H9 (cell line): Measurements from ENCODE around the gene ATF1. TPM values are rescaled to one million over a fixed set of nuclear protein-coding genes. Genes with fewer than 3 reads are reported as not detected.

Source experiments
- DNase-seq: peaks from one replicate; pipeline ENCODE4 v3.0.0-alpha.2; 2017
- H2AFZ ChIP-seq: one replicate; pipeline ENCODE4 v1.6.1; 2013; ENCODE audit warnings: mild to moderate bottlenecking, low read length, control low read depth, moderate library complexity
- H2AK5ac ChIP-seq: 2 replicates; pipeline ENCODE4 v1.6.1; 2013; ENCODE audit warnings: low read length, control low read depth, mixed read lengths; ENCODE audit not compliant: insufficient read length
- H2BK120ac ChIP-seq: one replicate; pipeline ENCODE4 v1.6.1; 2013; ENCODE audit warnings: low read depth, mild to moderate bottlenecking, low read length, control low read depth, inconsistent platforms; ENCODE audit not compliant: poor library complexity, severe bottlenecking
- H2BK12ac ChIP-seq: 2 replicates; pipeline ENCODE4 v1.6.1; 2013; ENCODE audit warnings: low read length, control low read depth, mixed read lengths, low read depth; ENCODE audit not compliant: insufficient read length
- H2BK15ac ChIP-seq: 2 replicates; pipeline ENCODE4 v1.6.1; 2013; ENCODE audit warnings: low read depth, low read length, control low read depth
- H2BK20ac ChIP-seq: one replicate; pipeline ENCODE4 v1.6.1; 2013; ENCODE audit warnings: low read depth, mild to moderate bottlenecking, low read length, control low read depth, inconsistent platforms; ENCODE audit not compliant: poor library complexity, severe bottlenecking
- H2BK5ac ChIP-seq: 2 replicates; pipeline ENCODE4 v1.6.1; 2013; ENCODE audit warnings: low read length, control low read depth, mixed read lengths; ENCODE audit not compliant: insufficient read length
- H3K14ac ChIP-seq: 2 replicates; pipeline ENCODE4 v1.6.1; 2013; ENCODE audit warnings: low read length, control low read depth; ENCODE audit not compliant: insufficient read depth
- H3K18ac ChIP-seq: 2 replicates; pipeline ENCODE4 v1.6.1; 2013; ENCODE audit warnings: low read depth, mild to moderate bottlenecking, mixed read lengths, low read length, control low read depth; ENCODE audit not compliant: insufficient read length
- H3K23ac ChIP-seq: 2 replicates; pipeline ENCODE4 v1.6.1; 2013; ENCODE audit warnings: low read length, control low read depth, mixed read lengths, low read depth; ENCODE audit not compliant: insufficient read length
- H3K23me2 ChIP-seq: 2 replicates; pipeline ENCODE4 v1.6.1; 2013; ENCODE audit warnings: low read depth, mild to moderate bottlenecking, mixed read lengths, low read length, control low read depth; ENCODE audit not compliant: insufficient read length, poor library complexity, severe bottlenecking
- H3K27ac ChIP-seq: 2 replicates; pipeline ENCODE4 v1.5.1; 2013; ENCODE audit warnings: low read length, control low read depth, mixed read lengths, low read depth; ENCODE audit not compliant: insufficient read length
- H3K27me3 ChIP-seq: 2 replicates; pipeline ENCODE4 v1.6.1; 2013; ENCODE audit warnings: low read length, control low read depth, inconsistent platforms; ENCODE audit not compliant: insufficient read depth
- H3K4ac ChIP-seq: 2 replicates; pipeline ENCODE4 v1.6.1; 2013; ENCODE audit warnings: low read depth, mild to moderate bottlenecking, control low read depth, inconsistent platforms, low read length, moderate library complexity
- H3K4me1 ChIP-seq: 2 replicates; pipeline ENCODE4 v1.6.1; 2013; ENCODE audit warnings: low read length, control low read depth, inconsistent platforms; ENCODE audit not compliant: insufficient read depth
- H3K4me2 ChIP-seq: 2 replicates; pipeline ENCODE4 v1.6.1; 2013; ENCODE audit warnings: low read length, control low read depth, mixed read lengths; ENCODE audit not compliant: insufficient read length, insufficient read depth
- H3K56ac ChIP-seq: 2 replicates; pipeline ENCODE4 v1.6.1; 2013; ENCODE audit warnings: low read depth, mild to moderate bottlenecking, mixed read lengths, low read length, control low read depth; ENCODE audit not compliant: insufficient read length
- H3K79me1 ChIP-seq: 2 replicates; pipeline ENCODE4 v1.6.1; 2013; ENCODE audit warnings: low read depth, mild to moderate bottlenecking, moderate library complexity, low read length, control low read depth, inconsistent platforms; ENCODE audit not compliant: insufficient read depth, poor library complexity, severe bottlenecking
- H3K79me2 ChIP-seq: 2 replicates; pipeline ENCODE4 v1.6.1; 2013; ENCODE audit warnings: low read length, control low read depth, inconsistent platforms; ENCODE audit not compliant: insufficient read depth
- H3K9ac ChIP-seq: 2 replicates; pipeline ENCODE4 v1.6.1; 2013; ENCODE audit warnings: low read length, control low read depth, mixed read lengths; ENCODE audit not compliant: insufficient read length; ENCODE audit errors: extremely low read depth
- H3K9me3 ChIP-seq: one replicate; pipeline ENCODE4 v1.6.1; 2013; ENCODE audit warnings: low read depth, low read length, inconsistent platforms; ENCODE audit not compliant: control insufficient read depth
- H3T11ph ChIP-seq: one replicate; pipeline ENCODE4 v1.6.1; 2013; ENCODE audit warnings: mild to moderate bottlenecking, low read length, control low read depth, inconsistent platforms
- H4K20me1 ChIP-seq: one replicate; pipeline ENCODE4 v1.6.1; 2013; ENCODE audit not compliant: control insufficient read depth, insufficient read length, insufficient read depth
- H4K5ac ChIP-seq: 2 replicates; pipeline ENCODE4 v1.6.1; 2013; ENCODE audit warnings: low read depth, mild to moderate bottlenecking, mixed read lengths, low read length, control low read depth; ENCODE audit not compliant: insufficient read length
- H4K8ac ChIP-seq: replicated peaks from 2 replicates; pipeline ENCODE4 v1.6.1; 2013; ENCODE audit warnings: low read length, control low read depth, mixed read lengths, low read depth; ENCODE audit not compliant: insufficient read length
- H4K91ac ChIP-seq: 2 replicates; pipeline ENCODE4 v1.6.1; 2013; ENCODE audit warnings: low read depth, mild to moderate bottlenecking, moderate library complexity, mixed read lengths, low read length, control low read depth; ENCODE audit not compliant: insufficient read length
- H3K27ac Mint-ChIP-seq, 3 experiments: 2 replicates in 2 of 3; 3 replicates in 1 of 3; pipeline ENCODE4 v1.8.0; 2020 to 2021; ENCODE audit warnings: mixed read lengths in 3 of 3, mild to moderate bottlenecking in 1 of 3, moderate library complexity in 1 of 3
- H3K27me3 Mint-ChIP-seq: 2 replicates; pipeline ENCODE4 v1.8.0; 2021; ENCODE audit warnings: low read depth, mild to moderate bottlenecking, moderate library complexity, mixed read lengths
- H3K36me3 Mint-ChIP-seq, 3 experiments: 2 replicates in 2 of 3; 3 replicates in 1 of 3; pipeline ENCODE4 v1.8.0; 2020 to 2021; ENCODE audit warnings: low read depth in 3 of 3, mixed read lengths in 3 of 3; ENCODE audit not compliant: insufficient read depth in 1 of 3
- H3K4me1 Mint-ChIP-seq, 2 experiments: 2 replicates each; pipeline ENCODE4 v1.8.0; 2020; ENCODE audit warnings: mixed read lengths in 2 of 2
- H3K4me3 Mint-ChIP-seq, 2 experiments: 2 replicates in 1 of 2; 3 replicates in 1 of 2; pipeline ENCODE4 v1.8.0; 2020 to 2021; ENCODE audit warnings: mild to moderate bottlenecking in 2 of 2, mixed read lengths in 2 of 2, moderate library complexity in 1 of 2
- H3K9me3 Mint-ChIP-seq, 2 experiments: 2 replicates in 1 of 2; 3 replicates in 1 of 2; pipeline ENCODE4 v1.8.0; 2020; ENCODE audit warnings: mild to moderate bottlenecking in 2 of 2, mixed read lengths in 2 of 2, moderate library complexity in 1 of 2
- CTCF ChIP-seq: fragments of 200-600 bp; sonication (generic); conservative IDR thresholded peaks from 3 replicates; pipeline ENCODE4 v1.8.0; 2021; ENCODE audit warnings: antibody characterized with exemption, mild to moderate bottlenecking
- WGBS: extraction: QIAGEN DNeasy Blood & Tissue Kit; methylation state at CpG from one replicate; pipeline ENCODE4 v1.1.7; 2013; ENCODE audit warnings: missing lambda C conversion rate, low lambda C conversion rate, mixed read lengths; ENCODE audit not compliant: insufficient read length; ENCODE audit errors: extremely low coverage; 5-methylcytosine and 5-hydroxymethylcytosine counted together
- total RNA-seq: library from RNA; stranded (reverse); gene quantifications from 2 replicates; pipeline ENCODE4 v1.2.1, GENCODE V29; 2021

Gene ATF1
- total RNA-seq, 1 experiment from 2014 or later: 47.8 TPM

- no peaks in the 10 kb centered on the region for H3K27me3 ChIP-seq
- H3K4ac ChIP-seq: no peak overlapping the region
- no peak overlapping the region for H2BK120ac ChIP-seq
- H3K79me2 ChIP-seq: no peaks in the 10 kb centered on the region
- H3K4me2 ChIP-seq: no peak overlapping the region
- no CpG with 5 or more reads among the region's 6 CpGs for WGBS
- no peak overlapping the region for H3K56ac ChIP-seq
- no peak overlapping the region for H3K27ac ChIP-seq
- H4K20me1 ChIP-seq: no peaks in the 10 kb centered on the region
- no peaks in the 10 kb centered on the region for H3K79me1 ChIP-seq
- Mint-ChIP-seq H3K9me3 (peaks cover 20 to 21% of the 10 kb centered on the region in 2 experiments), H3K27me3 (no peaks in the 10 kb centered on the region), H3K4me1 (peaks cover 7% of the 10 kb centered on the region in 2 experiments; a peak in 3 of 4 replicates), H3K4me3 (no peak overlapping the region), H3K27ac (no peak overlapping the region), H3K36me3 (peaks cover 10 to 23% (median 14%) of the 10 kb centered on the region in 3 experiments)
- H4K5ac ChIP-seq: no peak overlapping the region
- no peak overlapping the region for H3T11ph ChIP-seq
- no peak overlapping the region for H2BK5ac ChIP-seq
- H3K23ac ChIP-seq: no peak overlapping the region
- no peak for DNase-seq
- H3K4me1 ChIP-seq: no peaks in the 10 kb centered on the region
- H2BK15ac ChIP-seq: no peak overlapping the region
- no peak overlapping the region for H3K18ac ChIP-seq
- H2AFZ ChIP-seq: no peak overlapping the region
- no peak overlapping the region for H4K91ac ChIP-seq
- H4K8ac ChIP-seq: no peak overlapping the region
- H3K14ac ChIP-seq: no peak overlapping the region
- no peak for TF ChIP-seq CTCF
- H3K9me3 ChIP-seq: no peaks in the 10 kb centered on the region
- no peak overlapping the region for H2AK5ac ChIP-seq
- no peak overlapping the region for H3K9ac ChIP-seq
- H2BK12ac ChIP-seq: no peak overlapping the region
- H3K23me2 ChIP-seq: no peaks in the 10 kb centered on the region
- no peak overlapping the region for H2BK20ac ChIP-seq
Measured at GRCh38 chr12:50862316-50862715, 98.4 kb downstream of the ATF1 start.
